ENCODE data around the gene SLC22A23. TPM values are rescaled to one million over a fixed set of nuclear protein-coding genes. Genes with fewer than 3 reads are reported as not detected.

The SLC22A23 gene
- total RNA-seq, 1 donor, result 9.0 TPM

DNA sequence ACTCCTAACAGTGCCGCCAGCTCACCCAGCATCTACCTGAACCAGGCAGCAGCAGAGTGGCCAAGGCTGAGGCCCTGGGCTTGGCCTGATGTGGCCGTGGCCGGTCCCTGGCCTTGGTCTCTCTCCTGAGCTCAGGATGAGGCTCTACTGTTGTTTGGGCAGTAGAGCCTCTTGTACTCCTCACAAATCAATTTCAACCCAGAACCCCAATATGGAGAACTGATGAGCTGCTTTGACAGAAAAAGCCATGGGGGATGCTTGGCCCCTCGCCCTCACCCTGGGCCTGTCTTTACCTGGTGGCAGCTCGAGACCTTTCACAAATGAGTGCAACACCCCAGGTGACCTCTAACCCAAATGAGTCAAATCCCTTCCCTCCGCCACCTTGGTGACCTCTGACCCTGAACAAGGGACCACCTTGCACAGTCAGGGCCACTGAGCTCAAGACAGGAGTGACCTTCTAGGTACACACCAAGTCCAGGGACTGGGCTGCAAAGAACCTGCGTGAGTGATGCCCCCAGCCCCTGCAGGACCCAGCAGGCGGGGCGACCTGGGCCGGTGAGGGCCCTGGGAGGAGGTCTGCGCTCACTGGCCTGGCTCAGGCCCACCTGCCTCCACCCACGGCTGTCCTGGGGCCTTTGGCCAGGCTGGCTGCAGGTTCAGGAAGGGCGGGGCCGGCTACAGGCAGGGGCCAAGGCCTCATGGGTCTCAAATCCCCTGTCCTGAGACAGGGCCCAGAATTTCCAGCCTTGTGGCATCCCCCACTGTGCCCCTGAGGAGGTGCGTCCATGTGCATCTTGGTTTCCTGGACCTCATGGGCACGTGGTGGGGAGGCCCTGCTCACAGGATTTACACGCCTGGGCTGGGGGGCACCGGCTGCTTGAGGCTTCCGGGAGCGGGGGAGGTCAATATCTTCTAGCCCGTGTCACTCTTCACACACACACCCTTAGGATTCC lies 167.9 kb downstream of the SLC22A23 start:
- H3K4me3 ChIP-seq (ENCODE audit: low read depth, low read length), result no peak overlapping the region
- TF ChIP-seq, protein P1, sequence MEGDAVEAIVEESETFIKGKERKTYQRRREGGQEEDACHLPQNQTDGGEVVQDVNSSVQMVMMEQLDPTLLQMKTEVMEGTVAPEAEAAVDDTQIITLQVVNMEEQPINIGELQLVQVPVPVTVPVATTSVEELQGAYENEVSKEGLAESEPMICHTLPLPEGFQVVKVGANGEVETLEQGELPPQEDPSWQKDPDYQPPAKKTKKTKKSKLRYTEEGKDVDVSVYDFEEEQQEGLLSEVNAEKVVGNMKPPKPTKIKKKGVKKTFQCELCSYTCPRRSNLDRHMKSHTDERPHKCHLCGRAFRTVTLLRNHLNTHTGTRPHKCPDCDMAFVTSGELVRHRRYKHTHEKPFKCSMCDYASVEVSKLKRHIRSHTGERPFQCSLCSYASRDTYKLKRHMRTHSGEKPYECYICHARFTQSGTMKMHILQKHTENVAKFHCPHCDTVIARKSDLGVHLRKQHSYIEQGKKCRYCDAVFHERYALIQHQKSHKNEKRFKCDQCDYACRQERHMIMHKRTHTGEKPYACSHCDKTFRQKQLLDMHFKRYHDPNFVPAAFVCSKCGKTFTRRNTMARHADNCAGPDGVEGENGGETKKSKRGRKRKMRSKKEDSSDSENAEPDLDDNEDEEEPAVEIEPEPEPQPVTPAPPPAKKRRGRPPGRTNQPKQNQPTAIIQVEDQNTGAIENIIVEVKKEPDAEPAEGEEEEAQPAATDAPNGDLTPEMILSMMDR (IDR thresholded peaks at IDR 0.05; ENCODE audit: insufficient read depth, low read length), result no peak
- no peak for DNase-seq (ENCODE audit: low read depth)

- DNase-seq (ENCODE audit: low read depth), result no peak
- no peak overlapping the region for H3K4me3 ChIP-seq (ENCODE audit: low read depth, low read length)
- TF ChIP-seq, protein P1 (IDR thresholded peaks at IDR 0.05; ENCODE audit: insufficient read depth, low read length), result no peak
These were observed 168.7 kb downstream of the SLC22A23 start for GRCh38 chr6:3287976-3288707.

GRCh38 chr6:3287308-3287707 lies 169.5 kb downstream of the SLC22A23 start:
- no peak for DNase-seq (ENCODE audit: low read depth)
- TF ChIP-seq, protein P1 (IDR thresholded peaks at IDR 0.05; ENCODE audit: insufficient read depth, low read length), result no peak
- no peak overlapping the region for H3K4me3 ChIP-seq (ENCODE audit: low read depth, low read length)

GRCh38 chr6:3286641-3287171 lies 170.1 kb downstream of the SLC22A23 start:
- no peak overlapping the region for H3K4me3 ChIP-seq (ENCODE audit: low read depth, low read length)
- no peak for DNase-seq (ENCODE audit: low read depth)
- TF ChIP-seq, protein P1 (IDR thresholded peaks at IDR 0.05; ENCODE audit: insufficient read depth, low read length), result no peak

DNA sequence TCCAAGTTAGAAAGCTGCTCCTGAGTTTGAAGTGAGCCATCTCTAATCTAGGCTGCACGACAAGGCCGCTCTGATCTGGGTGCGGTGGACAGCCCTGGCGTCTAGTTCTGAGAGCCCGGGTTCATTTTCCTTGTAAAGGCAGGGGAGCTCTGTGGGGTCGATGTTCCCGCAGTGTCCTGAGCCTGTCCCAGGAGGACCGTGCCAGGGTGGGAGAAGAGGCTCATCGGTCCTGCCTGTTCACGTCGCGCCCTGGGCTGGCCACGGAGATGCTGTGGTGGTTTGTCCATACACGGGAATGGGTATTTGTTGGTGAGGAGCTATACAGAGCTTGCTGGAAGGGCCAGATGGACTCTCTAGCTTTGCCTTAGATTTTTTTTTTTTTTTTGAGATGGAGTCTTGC lies 171.1 kb downstream of the SLC22A23 start:
- no peak overlapping the region for H3K4me3 ChIP-seq (ENCODE audit: low read depth, low read length)
- no peak for DNase-seq (ENCODE audit: low read depth)
- TF ChIP-seq, protein P1 (IDR thresholded peaks at IDR 0.05; ENCODE audit: insufficient read depth, low read length), result no peak

DNA sequence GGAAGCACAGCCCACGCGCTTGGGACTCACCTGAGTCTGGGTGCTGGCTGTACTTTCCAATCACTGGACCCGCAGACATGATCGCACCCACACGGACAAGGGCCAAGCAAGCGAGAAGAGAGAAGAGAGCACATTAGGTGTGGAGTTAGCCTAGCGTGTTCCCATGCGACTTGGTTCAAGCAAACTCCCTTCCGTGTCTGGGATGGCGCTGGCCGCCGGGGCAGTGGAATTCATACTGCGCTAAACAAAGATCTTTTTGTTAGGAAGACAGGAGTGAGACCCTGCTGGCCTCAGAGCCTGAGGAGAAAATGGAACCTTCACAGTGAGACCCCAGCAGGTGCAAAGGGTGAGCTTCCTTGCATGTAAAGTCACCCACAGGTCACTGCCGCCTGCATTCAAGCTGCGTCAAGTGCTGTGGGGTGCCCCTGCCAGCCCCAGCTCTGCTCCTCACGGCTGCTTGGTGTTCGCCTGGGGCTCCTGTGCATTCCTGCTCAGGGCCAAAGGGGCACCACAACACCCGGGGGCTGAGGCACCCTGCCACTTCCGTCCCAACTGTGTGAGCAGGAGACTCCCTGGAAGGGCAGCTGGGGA lies 171.7 kb downstream of the SLC22A23 start:
- TF ChIP-seq, protein P1 (IDR thresholded peaks at IDR 0.05; ENCODE audit: insufficient read depth, low read length), result no peak
- no peak overlapping the region for H3K4me3 ChIP-seq (ENCODE audit: low read depth, low read length)
- no peak for DNase-seq (ENCODE audit: low read depth)

Measured in fibroblast of the aortic adventitia (primary cell).